ENCODE results near the gene MICALL2. TPM values are rescaled to one million over a fixed set of nuclear protein-coding genes. Genes with fewer than 3 reads are reported as not detected.

MICALL2 gene
- polyA plus RNA-seq (2012; ENCODE audit: insufficient read depth, insufficient read length, low read depth), result 0.34 TPM

DNA sequence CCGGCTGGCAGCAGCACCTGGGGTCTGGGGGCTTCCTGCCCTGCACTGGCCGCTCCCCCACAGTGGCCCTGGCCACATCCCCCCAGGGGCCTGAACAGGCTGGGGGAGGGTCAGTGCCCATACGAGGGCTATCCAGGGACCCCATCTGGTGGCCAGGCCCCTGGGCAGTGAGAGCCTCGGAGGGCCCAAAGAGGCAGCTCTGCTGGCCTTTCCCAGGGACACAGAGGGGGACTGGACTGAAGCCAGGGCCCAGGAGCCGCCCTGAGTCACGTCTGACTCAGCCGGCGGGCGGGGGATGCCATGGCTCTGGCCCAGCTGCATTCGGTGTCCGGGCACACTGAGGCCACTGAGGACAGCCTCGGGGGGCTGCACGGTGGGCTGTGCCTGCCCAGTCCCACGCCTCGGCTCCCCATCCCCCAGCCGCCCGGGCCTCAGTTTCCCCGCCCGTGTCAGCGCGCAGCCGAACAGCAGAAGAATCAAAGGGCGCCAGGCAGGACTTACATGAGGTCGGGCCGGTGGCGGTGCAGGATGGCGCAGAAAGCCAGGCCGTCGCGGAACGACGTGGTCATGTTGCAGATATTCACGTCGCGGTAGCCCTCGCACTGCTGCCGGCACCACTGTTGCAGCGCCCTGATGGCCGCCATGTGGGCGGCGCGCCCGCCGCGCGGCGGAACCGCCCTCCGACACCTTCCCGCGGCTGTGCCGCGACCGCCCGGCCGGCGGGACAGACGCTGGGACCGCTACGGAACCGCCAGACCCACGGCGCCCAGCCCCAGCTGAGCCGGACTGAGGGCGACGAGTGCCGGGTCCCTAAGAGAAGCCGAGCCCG is at the start of gene MICALL2:
TSS of gene MICALL2 (minus strand) at position 788 of the 829 bp plus-strand sequence. CDS start at position 644, 144 bp downstream.
- no peak for TF ChIP-seq CTCF (IDR thresholded peaks at IDR 0.05; ENCODE audit: low read depth, low read length)
- Histone ChIP-seq H3K4me1 (peaks cover 6% of the 10 kb centered on the region), H3K27me3 (peaks cover 23% of the 10 kb centered on the region), H3K9me3 (no peaks in the 10 kb centered on the region), H3K4me3 (ENCODE audit: low read depth, low read length) (peak within 1 kb of the TSS; percentile 39), H3K36me3 (no peaks in the 10 kb centered on the region)
- peak; percentile 77 for DNase-seq

DNA sequence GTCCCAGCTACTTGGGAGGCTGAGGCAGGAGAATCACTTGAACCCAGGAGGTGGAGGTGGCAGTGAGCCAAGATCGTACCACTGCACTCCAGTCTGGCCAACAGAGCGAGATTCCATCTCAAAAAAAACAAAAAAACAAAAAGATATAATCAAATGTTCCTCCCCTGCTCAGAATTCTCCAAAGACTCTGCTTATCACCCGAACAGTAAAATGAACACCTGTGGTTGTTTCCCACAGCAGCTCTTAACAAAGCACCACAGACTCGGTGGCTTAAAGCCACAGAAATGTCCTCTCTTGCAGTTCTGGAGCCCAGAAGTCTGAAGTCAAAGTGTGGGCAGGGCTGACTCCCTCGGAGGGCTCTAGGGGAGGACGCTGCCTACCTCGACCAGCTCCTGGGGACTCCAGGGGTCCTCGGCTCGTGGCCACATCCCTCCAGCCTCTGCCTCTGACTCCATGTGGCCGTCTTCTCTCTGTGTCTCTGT is 49.0 kb upstream of the MICALL2 start:
- no peak for DNase-seq
- Histone ChIP-seq H3K9me3 (no peaks in the 10 kb centered on the region), H3K4me1 (peaks cover 2% of the 10 kb centered on the region; the same call in 1 of the 2 replicates), H3K36me3 (no peaks in the 10 kb centered on the region), H3K4me3 (ENCODE audit: low read depth, low read length) (no peak overlapping the region), H3K27me3 (no peaks in the 10 kb centered on the region; the same call in 1 of the 2 replicates)
- TF ChIP-seq CTCF (IDR thresholded peaks at IDR 0.05; ENCODE audit: low read depth, low read length), result no peak

- Histone ChIP-seq H3K27me3 (no peaks in the 10 kb centered on the region), H3K4me3 (ENCODE audit: low read depth, low read length) (no peak overlapping the region), H3K36me3 (peaks cover 13% of the 10 kb centered on the region), H3K9me3 (no peaks in the 10 kb centered on the region), H3K4me1 (peaks cover 2% of the 10 kb centered on the region; the same call in 1 of the 2 replicates)
- TF ChIP-seq CTCF (IDR thresholded peaks at IDR 0.05; ENCODE audit: low read depth, low read length), result no peak
- peak; percentile 13 for DNase-seq
These were observed 46.7 kb upstream of the MICALL2 start for GRCh38 chr7:1505731-1506550.

GRCh38 chr7:1503816-1504775 is 44.8 kb upstream of the MICALL2 start, which contains the start of gene INTS1:
INTS1 (minus strand) TSS chr7:1504389; CDS start chr7:1503960, 429 bp downstream.
- DNase-seq, result peak; percentile 93
- H3K4me3 ChIP-seq (ENCODE audit: low read depth, low read length), result peak within 1 kb of the TSS; percentile 93
- peaks cover 23% of the 10 kb centered on the region for H3K36me3 ChIP-seq
- H3K4me1 ChIP-seq, result peaks cover 2% of the 10 kb centered on the region; the same call in 1 of the 2 replicates
- no peaks in the 10 kb centered on the region for H3K9me3 ChIP-seq
- TF ChIP-seq CTCF (IDR thresholded peaks at IDR 0.05; ENCODE audit: low read depth, low read length), result peak; percentile 60
- H3K27me3 ChIP-seq, result no peaks in the 10 kb centered on the region

GRCh38 chr7:1503390-1503789 is 44.1 kb upstream of the MICALL2 start:
- peaks cover 2% of the 10 kb centered on the region; the same call in 1 of the 2 replicates for H3K4me1 ChIP-seq
- peaks cover 25% of the 10 kb centered on the region for H3K36me3 ChIP-seq
- H3K4me3 ChIP-seq (ENCODE audit: low read depth, low read length), result peak overlapping the region; percentile 93
- H3K9me3 ChIP-seq, result no peaks in the 10 kb centered on the region
- TF ChIP-seq CTCF (IDR thresholded peaks at IDR 0.05; ENCODE audit: low read depth, low read length), result no peak
- peak; percentile 8 for DNase-seq
- H3K27me3 ChIP-seq, result no peaks in the 10 kb centered on the region

All from BE2C (cell line).